IPS-15b (cell line): Measurements from ENCODE around the gene MCHR1.
"Not testable (repeated sequence)": the region's sequence is repeated elsewhere in the genome, so short reads cannot be mapped to it uniquely, and the experiment has no call there.

Source experiments
- H3K27me3 ChIP-seq: one replicate; pipeline ENCODE4 v1.6.1; 2013; ENCODE audit warnings: low read length; ENCODE audit not compliant: control insufficient read depth, insufficient read depth
- H3K36me3 ChIP-seq: one replicate; pipeline ENCODE4 v1.6.1; 2013; ENCODE audit warnings: low read length; ENCODE audit not compliant: control insufficient read depth, insufficient read depth
- H3K4me1 ChIP-seq: one replicate; pipeline ENCODE4 v1.6.1; 2013; ENCODE audit warnings: mild to moderate bottlenecking, low read length; ENCODE audit not compliant: control insufficient read depth, insufficient read depth
- H3K4me3 ChIP-seq: one replicate; pipeline ENCODE4 v1.5.1; 2013; ENCODE audit warnings: low read depth, low read length
- H3K9ac ChIP-seq: one replicate; pipeline ENCODE4 v1.6.1; 2013; ENCODE audit warnings: low read depth, mild to moderate bottlenecking, low read length
- H3K9me3 ChIP-seq: one replicate; pipeline ENCODE4 v1.6.1; 2013; ENCODE audit warnings: mild to moderate bottlenecking, low read length; ENCODE audit not compliant: control insufficient read depth, insufficient read depth

MCHR1 gene

GRCh38 chr22:40642316-40642715 lies 37.0 kb upstream of the MCHR1 start:
- no peaks in the 10 kb centered on the region for H3K36me3 ChIP-seq
- H3K27me3 ChIP-seq = no peaks in the 10 kb centered on the region
- no peaks in the 10 kb centered on the region for H3K9me3 ChIP-seq
- no peak overlapping the region for H3K9ac ChIP-seq
- H3K4me1 ChIP-seq = no peaks in the 10 kb centered on the region
- H3K4me3 ChIP-seq = no peak overlapping the region

- no peaks in the 10 kb centered on the region for H3K9me3 ChIP-seq
- H3K4me3 ChIP-seq = no peak overlapping the region
- no peaks in the 10 kb centered on the region for H3K27me3 ChIP-seq
- H3K36me3 ChIP-seq = no peaks in the 10 kb centered on the region
- H3K4me1 ChIP-seq = no peaks in the 10 kb centered on the region
- no peak overlapping the region for H3K9ac ChIP-seq
These were observed 33.6 kb upstream of the MCHR1 start for GRCh38 chr22:40645579-40646197.

GRCh38 chr22:40648386-40648785 lies 30.9 kb upstream of the MCHR1 start:
- Histone ChIP-seq H3K9ac (no peak overlapping the region), H3K27me3 (no peaks in the 10 kb centered on the region), H3K4me1 (no peaks in the 10 kb centered on the region), H3K4me3 (no peak overlapping the region), H3K9me3 (no peaks in the 10 kb centered on the region), H3K36me3 (no peaks in the 10 kb centered on the region)

GRCh38 chr22:40651057-40651456 lies 28.2 kb upstream of the MCHR1 start:
- Histone ChIP-seq H3K4me1 (peaks cover 3% of the 10 kb centered on the region), H3K9me3 (no peaks in the 10 kb centered on the region), H3K27me3 (no peaks in the 10 kb centered on the region), H3K4me3 (no peak overlapping the region), H3K36me3 (no peaks in the 10 kb centered on the region), H3K9ac (no peak overlapping the region)

- Histone ChIP-seq H3K36me3 (no peaks in the 10 kb centered on the region), H3K9ac (peak overlapping the region; percentile 95), H3K27me3 (no peaks in the 10 kb centered on the region), H3K9me3 (no peaks in the 10 kb centered on the region), H3K4me1 (peaks cover 3% of the 10 kb centered on the region), H3K4me3 (peak overlapping the region; percentile 91)
These were observed 27.5 kb upstream of the MCHR1 start for GRCh38 chr22:40651563-40652501.

- Histone ChIP-seq H3K9me3 (no peaks in the 10 kb centered on the region), H3K27me3 (no peaks in the 10 kb centered on the region), H3K4me1 (peaks cover 3% of the 10 kb centered on the region), H3K9ac (no peak overlapping the region), H3K36me3 (no peaks in the 10 kb centered on the region), H3K4me3 (no peak overlapping the region)
These were observed 25.9 kb upstream of the MCHR1 start for GRCh38 chr22:40653361-40653760.

- Histone ChIP-seq H3K4me1 (peaks cover 3% of the 10 kb centered on the region), H3K27me3 (no peaks in the 10 kb centered on the region), H3K9ac (peak overlapping the region; percentile 1), H3K4me3 (no peak overlapping the region), H3K36me3 (no peaks in the 10 kb centered on the region), H3K9me3 (no peaks in the 10 kb centered on the region)
These were observed 24.6 kb upstream of the MCHR1 start for GRCh38 chr22:40654522-40655167.

GRCh38 chr22:40655941-40656340 lies 23.3 kb upstream of the MCHR1 start:
- H3K4me3 ChIP-seq, H3K36me3 ChIP-seq, H3K9ac ChIP-seq, H3K27me3 ChIP-seq, H3K9me3 ChIP-seq, H3K4me1 ChIP-seq: not testable (repeated sequence)

- H3K27me3 ChIP-seq, H3K9ac ChIP-seq, H3K4me3 ChIP-seq, H3K9me3 ChIP-seq, H3K36me3 ChIP-seq, H3K4me1 ChIP-seq: not testable (repeated sequence)
These were observed 22.6 kb upstream of the MCHR1 start for GRCh38 chr22:40656651-40657050.

GRCh38 chr22:40659166-40659565 lies 20.1 kb upstream of the MCHR1 start:
- H3K36me3 ChIP-seq = no peaks in the 10 kb centered on the region
- no peaks in the 10 kb centered on the region for H3K27me3 ChIP-seq
- H3K9ac ChIP-seq = no peak overlapping the region
- H3K9me3 ChIP-seq = no peaks in the 10 kb centered on the region
- H3K4me1 ChIP-seq = peaks cover 3% of the 10 kb centered on the region
- H3K4me3 ChIP-seq = no peak overlapping the region

GRCh38 chr22:40660730-40661129 lies 18.6 kb upstream of the MCHR1 start:
- Histone ChIP-seq H3K27me3 (no peaks in the 10 kb centered on the region), H3K36me3 (no peaks in the 10 kb centered on the region), H3K4me3 (no peak overlapping the region), H3K4me1 (no peaks in the 10 kb centered on the region), H3K9me3 (no peaks in the 10 kb centered on the region), H3K9ac (no peak overlapping the region)

- Histone ChIP-seq H3K9me3 (no peaks in the 10 kb centered on the region), H3K9ac (no peak overlapping the region), H3K27me3 (no peaks in the 10 kb centered on the region), H3K4me1 (no peaks in the 10 kb centered on the region), H3K36me3 (no peaks in the 10 kb centered on the region), H3K4me3 (no peak overlapping the region)
These were observed 17.6 kb upstream of the MCHR1 start for GRCh38 chr22:40661671-40662070.
